ENCODE results near the gene PPP2R2D. TPM values are rescaled to one million over a fixed set of nuclear protein-coding genes. Genes with fewer than 3 reads are reported as not detected.
A peak's percentile ranks its signal among the peaks of the same experiment; 100 is the strongest.

PPP2R2D gene
- total RNA-seq, 2 donors from 2014 or later, result 23.8 to 30.6 TPM

- TF ChIP-seq CTCF (IDR thresholded peaks at IDR 0.05), result no peak
- no peak overlapping the region for H3K27ac ChIP-seq
- no peak for DNase-seq (ENCODE audit: low spot score)
- H3K4me1 ChIP-seq, result peaks cover 0 to 10% of the 10 kb centered on the region in 2 donors
- no peaks in the 10 kb centered on the region for H3K27me3 ChIP-seq
- H3K36me3 ChIP-seq, result no peaks in the 10 kb centered on the region
- no peaks in the 10 kb centered on the region for H3K9me3 ChIP-seq
- H3K4me3 ChIP-seq, result no peak overlapping the region
These were observed 29.8 kb upstream of the PPP2R2D start for GRCh38 chr10:131870831-131871672.

- no peak for TF ChIP-seq CTCF (IDR thresholded peaks at IDR 0.05)
- Histone ChIP-seq H3K27ac (no peak overlapping the region), H3K4me3 (no peak overlapping the region), H3K27me3 (no peaks in the 10 kb centered on the region), H3K9me3 (no peaks in the 10 kb centered on the region), H3K4me1 (peaks cover 0 to 10% of the 10 kb centered on the region in 2 donors), H3K36me3 (no peaks in the 10 kb centered on the region)
- no peak for DNase-seq (ENCODE audit: low spot score)
These were observed 29.2 kb upstream of the PPP2R2D start for GRCh38 chr10:131871673-131872005.

- no peak for TF ChIP-seq CTCF (IDR thresholded peaks at IDR 0.05)
- no peak overlapping the region for H3K27ac ChIP-seq
- H3K36me3 ChIP-seq, result no peaks in the 10 kb centered on the region
- H3K9me3 ChIP-seq, result no peaks in the 10 kb centered on the region
- no peak for DNase-seq (ENCODE audit: low spot score)
- no peaks in the 10 kb centered on the region for H3K27me3 ChIP-seq
- no peak overlapping the region for H3K4me3 ChIP-seq
- H3K4me1 ChIP-seq, result peaks cover 0 to 10% of the 10 kb centered on the region in 2 donors
These were observed 28.6 kb upstream of the PPP2R2D start for GRCh38 chr10:131872011-131872826.

- Histone ChIP-seq H3K4me3 (no peak overlapping the region), H3K36me3 (no peaks in the 10 kb centered on the region), H3K9me3 (no peaks in the 10 kb centered on the region), H3K27me3 (no peaks in the 10 kb centered on the region), H3K4me1 (peaks cover 0 to 10% of the 10 kb centered on the region in 2 donors), H3K27ac (no peak overlapping the region)
- TF ChIP-seq CTCF (IDR thresholded peaks at IDR 0.05), result no peak
- DNase-seq (ENCODE audit: low spot score), result no peak
These were observed 27.9 kb upstream of the PPP2R2D start for GRCh38 chr10:131872827-131873375.

GRCh38 chr10:131874991-131875451 is 25.8 kb upstream of the PPP2R2D start:
- no peak overlapping the region for H3K27ac ChIP-seq
- no peaks in the 10 kb centered on the region for H3K36me3 ChIP-seq
- no peaks in the 10 kb centered on the region for H3K9me3 ChIP-seq
- TF ChIP-seq CTCF (IDR thresholded peaks at IDR 0.05), result peak; percentile 55 to 77
- peaks cover 0 to 10% of the 10 kb centered on the region in 2 donors for H3K4me1 ChIP-seq
- H3K27me3 ChIP-seq, result no peaks in the 10 kb centered on the region
- DNase-seq (ENCODE audit: low spot score), result peak; percentile 67
- H3K4me3 ChIP-seq, result no peak overlapping the region
